Activated naive CD8-positive, alpha-beta T cell treated with anti-CD3 and anti-CD28 coated beads, Interleukin-2, amount 50 U/mL, for 16 hours (primary cell): ENCODE measurements around the gene YPEL1.
"Not testable (repeated sequence)": the region's sequence is repeated elsewhere in the genome, so short reads cannot be mapped to it uniquely, and the experiment has no call there.

Experiments
- DNase-seq: peaks from one replicate; pipeline ENCODE4 v3.0.0-alpha.2; 2020; ENCODE audit warnings: low read depth, low spot score

YPEL1 gene

GRCh38 chr22:21699643-21700042, 36.0 kb downstream of the YPEL1 start:
- no peak for DNase-seq

- DNase-seq, result no peak
Measured at GRCh38 chr22:21698430-21699329, 36.9 kb downstream of the YPEL1 start.

- no peak for DNase-seq
Measured at GRCh38 chr22:21697880-21698279, 37.7 kb downstream of the YPEL1 start.

GRCh38 chr22:21697021-21697771, 38.4 kb downstream of the YPEL1 start:
- no peak for DNase-seq

GRCh38 chr22:21696115-21696514, 39.5 kb downstream of the YPEL1 start:
- no peak for DNase-seq

- no peak for DNase-seq
Measured at GRCh38 chr22:21695430-21696085, 40.0 kb downstream of the YPEL1 start.

GRCh38 chr22:21694795-21695429, 40.7 kb downstream of the YPEL1 start:
- no peak for DNase-seq

- DNase-seq, result no peak
Measured at GRCh38 chr22:21694394-21694793, 41.2 kb downstream of the YPEL1 start.

- DNase-seq, result no peak
Measured at GRCh38 chr22:21693999-21694341, 41.6 kb downstream of the YPEL1 start.

GRCh38 chr22:21693333-21693998, 42.1 kb downstream of the YPEL1 start:
- DNase-seq, result no peak

GRCh38 chr22:21692856-21693255, 42.7 kb downstream of the YPEL1 start:
- not testable (repeated sequence) for DNase-seq

- DNase-seq, result no peak
Measured at GRCh38 chr22:21691816-21692215, 43.8 kb downstream of the YPEL1 start.

- no peak for DNase-seq
Measured at GRCh38 chr22:21690401-21690801, 45.2 kb downstream of the YPEL1 start.

- DNase-seq, result no peak
Measured at GRCh38 chr22:21688706-21689381, 46.8 kb downstream of the YPEL1 start.

GRCh38 chr22:21688341-21688705, 47.3 kb downstream of the YPEL1 start:
- no peak for DNase-seq

- no peak for DNase-seq
Measured at GRCh38 chr22:21687685-21688259, 47.8 kb downstream of the YPEL1 start.

GRCh38 chr22:21686634-21687393, 48.8 kb downstream of the YPEL1 start:
- no peak for DNase-seq

- no peak for DNase-seq
Measured at GRCh38 chr22:21686193-21686608, 49.4 kb downstream of the YPEL1 start.

- DNase-seq, result no peak
Measured at GRCh38 chr22:21685164-21685513, 50.5 kb downstream of the YPEL1 start.
